GM12891 (cell line): ENCODE data around the gene DRAM1.

ENCODE experiments used
- POLR2A ChIP-seq: IDR thresholded peaks from 2 replicates; pipeline ENCODE4 v1.6.1; 2011; ENCODE audit warnings: low read depth, low read length, control low read depth
- POLR2AphosphoS5 ChIP-seq: IDR thresholded peaks from 2 replicates; pipeline ENCODE4 v1.6.1; 2011; ENCODE audit warnings: low read depth, low read length, control low read depth

GRCh38 chr12:101928556-101928955, 51.2 kb downstream of the DRAM1 start:
- TF ChIP-seq POLR2A = no peak
- TF ChIP-seq POLR2AphosphoS5 = no peak
